Skeletal muscle tissue (tissue), 4 donors: ENCODE measurements around the gene CRY2. TPM values are rescaled to one million over a fixed set of nuclear protein-coding genes. Genes with fewer than 3 reads are reported as not detected.
"Not testable (repeated sequence)": the region's sequence is repeated elsewhere in the genome, so short reads cannot be mapped to it uniquely, and the experiment has no call there.

Experiments used
- H3K27ac ChIP-seq: one replicate; pipeline ENCODE4 v1.7.0; 2013; ENCODE audit warnings: mild to moderate bottlenecking, low read depth, low read length, inconsistent platforms
- H3K27me3 ChIP-seq, 3 donors: one replicate each; pipeline ENCODE4 v1.7.0; 2013; ENCODE audit warnings: low read length in 3 of 3; ENCODE audit not compliant: control insufficient read depth in 3 of 3, insufficient read depth in 3 of 3
- H3K36me3 ChIP-seq, 3 donors: one replicate each; pipeline ENCODE4 v1.7.0; 2013; ENCODE audit warnings: low read length in 3 of 3; ENCODE audit not compliant: control insufficient read depth in 3 of 3, insufficient read depth in 3 of 3
- H3K4me1 ChIP-seq, 3 donors: one replicate each; pipeline ENCODE4 v1.7.0; 2013; ENCODE audit warnings: low read length in 3 of 3, mild to moderate bottlenecking in 3 of 3; ENCODE audit not compliant: control insufficient read depth in 3 of 3, insufficient read depth in 3 of 3
- H3K4me3 ChIP-seq, 3 donors: one replicate each; pipeline ENCODE4 v1.7.0; 2013; ENCODE audit warnings: low read length in 3 of 3
- H3K9ac ChIP-seq, 3 donors: one replicate each; pipeline ENCODE4 v1.7.0; 2013; ENCODE audit warnings: low read length in 3 of 3, mild to moderate bottlenecking in 3 of 3, moderate library complexity in 2 of 3, low read depth in 1 of 3
- H3K9me3 ChIP-seq, 3 donors: one replicate each; pipeline ENCODE4 v1.7.0; 2013; ENCODE audit warnings: low read length in 3 of 3; ENCODE audit not compliant: control insufficient read depth in 3 of 3
- total RNA-seq: library from RNA; depleted of rRNA; stranded (reverse); fragments of >200 nt; gene quantifications from one replicate; pipeline ENCODE4 v1.2.3, GENCODE V29; 2014
- donor health status: Osteomylitis.

CRY2 gene
- total RNA-seq, 1 donor from 2014 or later, result 37.6 TPM

DNA sequence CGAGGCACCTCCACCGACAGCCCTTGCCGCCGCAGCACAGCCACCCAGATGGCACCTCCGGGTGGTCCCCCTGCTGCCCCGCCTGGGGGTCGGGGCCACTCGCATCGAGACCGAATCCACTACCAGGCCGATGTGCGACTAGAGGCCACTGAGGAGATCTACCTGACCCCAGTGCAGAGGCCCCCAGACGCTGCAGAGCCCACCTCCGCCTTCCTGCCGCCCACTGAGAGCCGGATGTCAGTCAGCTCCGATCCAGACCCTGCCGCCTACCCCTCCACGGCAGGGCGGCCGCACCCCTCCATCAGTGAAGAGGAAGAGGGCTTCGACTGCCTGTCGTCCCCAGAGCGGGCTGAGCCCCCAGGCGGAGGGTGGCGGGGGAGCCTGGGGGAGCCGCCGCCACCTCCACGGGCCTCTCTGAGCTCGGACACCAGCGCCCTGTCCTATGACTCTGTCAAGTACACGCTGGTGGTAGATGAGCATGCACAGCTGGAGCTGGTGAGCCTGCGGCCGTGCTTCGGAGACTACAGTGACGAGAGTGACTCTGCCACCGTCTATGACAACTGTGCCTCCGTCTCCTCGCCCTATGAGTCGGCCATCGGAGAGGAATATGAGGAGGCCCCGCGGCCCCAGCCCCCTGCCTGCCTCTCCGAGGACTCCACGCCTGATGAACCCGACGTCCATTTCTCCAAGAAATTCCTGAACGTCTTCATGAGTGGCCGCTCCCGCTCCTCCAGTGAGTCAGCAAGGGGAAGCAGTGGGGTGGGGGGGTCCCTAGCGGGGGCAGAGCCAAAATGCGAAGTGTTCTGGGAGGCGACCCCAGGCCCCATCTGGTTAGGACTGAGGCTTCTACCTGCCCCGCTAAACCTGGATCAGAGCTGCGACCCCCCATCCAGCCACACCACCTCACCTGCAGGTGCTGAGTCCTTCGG is 55.4 kb downstream of the CRY2 start:
- Histone ChIP-seq H3K4me3 (no peak overlapping the region), H3K36me3 (no peaks in the 10 kb centered on the region), H3K27me3 (peaks cover 14 to 20% (median 18%) of the 10 kb centered on the region in 3 donors), H3K9me3 (no peaks in the 10 kb centered on the region), H3K4me1 (peaks cover 16 to 20% (median 17%) of the 10 kb centered on the region in 3 donors), H3K9ac (no peak overlapping the region), H3K27ac (no peak overlapping the region)

DNA sequence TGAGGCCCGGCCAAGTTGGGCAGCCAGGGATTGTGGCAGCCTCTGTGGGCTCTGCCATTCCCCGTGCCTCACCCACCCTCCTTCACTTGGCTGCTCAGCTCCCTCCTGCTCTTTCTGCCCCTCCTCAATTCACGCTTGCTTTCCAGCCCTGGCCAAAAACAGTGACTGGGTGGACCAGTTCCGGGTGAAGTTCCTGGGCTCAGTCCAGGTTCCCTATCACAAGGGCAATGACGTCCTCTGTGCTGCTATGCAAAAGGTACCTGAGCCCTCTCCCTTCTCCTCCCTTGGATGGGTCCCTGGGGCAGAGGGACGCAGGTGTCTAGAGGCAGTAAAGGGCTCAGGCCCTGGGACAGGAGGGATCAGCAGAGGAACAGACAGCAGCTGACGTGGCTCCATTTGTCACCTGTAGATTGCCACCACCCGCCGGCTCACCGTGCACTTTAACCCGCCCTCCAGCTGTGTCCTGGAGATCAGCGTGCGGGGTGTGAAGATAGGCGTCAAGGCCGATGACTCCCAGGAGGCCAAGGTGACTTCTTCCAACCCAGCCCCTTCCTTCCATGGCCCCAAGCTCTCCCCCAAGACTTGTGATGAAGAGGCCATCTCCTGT is 57.1 kb downstream of the CRY2 start:
- Histone ChIP-seq H3K9me3 (no peaks in the 10 kb centered on the region), H3K36me3 (peaks cover 0 to 5% (median 2%) of the 10 kb centered on the region in 3 donors), H3K4me1 (peaks cover 11 to 17% (median 12%) of the 10 kb centered on the region in 3 donors), H3K4me3 (no peak overlapping the region), H3K27ac (no peak overlapping the region), H3K9ac (no peak overlapping the region), H3K27me3 (peaks cover 0 to 5% (median 2%) of the 10 kb centered on the region in 3 donors)

DNA sequence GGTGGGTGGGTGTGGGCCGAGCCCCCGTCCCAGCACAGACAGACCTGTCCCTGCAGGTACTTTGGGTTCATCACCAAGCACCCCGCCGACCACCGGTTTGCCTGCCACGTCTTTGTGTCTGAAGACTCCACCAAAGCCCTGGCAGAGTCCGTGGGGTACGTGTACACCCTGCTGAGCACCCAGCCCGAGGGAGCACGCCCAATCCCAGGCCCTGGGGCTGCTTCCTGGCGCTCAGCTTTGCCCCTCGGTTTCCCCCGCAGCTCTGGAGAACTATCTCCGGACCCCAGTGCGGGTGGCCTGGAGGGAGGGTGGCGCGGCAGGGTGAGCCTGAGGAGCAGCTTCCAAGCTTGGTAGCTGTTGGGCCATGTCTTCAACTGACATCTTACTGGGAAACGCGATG is 57.8 kb downstream of the CRY2 start:
- Histone ChIP-seq H3K27me3 (peaks cover 0 to 4% (median 0%) of the 10 kb centered on the region in 3 donors), H3K36me3 (peaks cover 3 to 11% (median 5%) of the 10 kb centered on the region in 3 donors)

GRCh38 chr11:45905576-45905975 is 58.3 kb downstream of the CRY2 start:
- Histone ChIP-seq H3K36me3 (peaks cover 6 to 12% (median 8%) of the 10 kb centered on the region in 3 donors), H3K4me1 (peaks cover 7 to 11% (median 8%) of the 10 kb centered on the region in 3 donors)
- not testable (repeated sequence) for H3K4me3 ChIP-seq, H3K27me3 ChIP-seq, H3K9me3 ChIP-seq, H3K27ac ChIP-seq, H3K9ac ChIP-seq

More for the DNA sequence above, 57.8 kb downstream of the CRY2 start:
- no peak overlapping the region for H3K27ac ChIP-seq
- no peak overlapping the region for H3K9ac ChIP-seq
- no peak overlapping the region for H3K4me3 ChIP-seq
- no peaks in the 10 kb centered on the region for H3K9me3 ChIP-seq
- peaks cover 11 to 14% (median 11%) of the 10 kb centered on the region in 3 donors for H3K4me1 ChIP-seq

DNA sequence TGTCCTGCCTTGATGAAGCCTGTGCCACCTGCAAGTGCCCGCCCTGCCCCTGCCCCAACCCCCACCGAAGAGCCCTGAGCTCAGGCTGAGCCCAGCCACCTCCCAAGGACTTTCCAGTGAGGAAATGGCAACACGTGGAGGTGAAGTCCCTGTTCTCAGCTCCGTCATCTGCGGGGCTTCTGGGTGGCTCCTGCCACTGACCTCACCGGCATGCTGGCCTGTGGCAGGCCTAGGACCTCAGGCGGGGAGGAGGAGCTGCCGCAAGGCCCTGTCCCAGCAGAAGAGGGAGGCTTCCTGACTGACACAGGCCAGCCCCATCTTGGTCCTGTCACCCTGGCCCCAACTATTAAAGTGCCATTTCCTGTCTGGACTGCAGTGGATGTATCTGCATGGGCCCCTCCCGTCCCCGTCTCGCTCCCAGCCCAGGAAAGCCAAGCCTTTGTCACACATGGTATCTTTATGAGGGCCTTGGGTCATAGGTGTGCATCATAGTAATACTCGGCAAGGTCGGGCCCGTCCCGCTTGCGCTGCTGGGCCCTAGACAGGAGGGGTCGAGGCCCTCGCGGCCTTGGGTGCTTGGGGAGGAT is 58.9 kb downstream of the CRY2 start:
- H3K27ac ChIP-seq, result no peak overlapping the region
- H3K9ac ChIP-seq, result no peak overlapping the region
- peaks cover 11 to 18% (median 13%) of the 10 kb centered on the region in 3 donors for H3K36me3 ChIP-seq
- H3K9me3 ChIP-seq, result no peaks in the 10 kb centered on the region
- no peak overlapping the region for H3K4me3 ChIP-seq
- no peaks in the 10 kb centered on the region for H3K27me3 ChIP-seq
- peaks cover 1 to 5% (median 3%) of the 10 kb centered on the region in 3 donors for H3K4me1 ChIP-seq

DNA sequence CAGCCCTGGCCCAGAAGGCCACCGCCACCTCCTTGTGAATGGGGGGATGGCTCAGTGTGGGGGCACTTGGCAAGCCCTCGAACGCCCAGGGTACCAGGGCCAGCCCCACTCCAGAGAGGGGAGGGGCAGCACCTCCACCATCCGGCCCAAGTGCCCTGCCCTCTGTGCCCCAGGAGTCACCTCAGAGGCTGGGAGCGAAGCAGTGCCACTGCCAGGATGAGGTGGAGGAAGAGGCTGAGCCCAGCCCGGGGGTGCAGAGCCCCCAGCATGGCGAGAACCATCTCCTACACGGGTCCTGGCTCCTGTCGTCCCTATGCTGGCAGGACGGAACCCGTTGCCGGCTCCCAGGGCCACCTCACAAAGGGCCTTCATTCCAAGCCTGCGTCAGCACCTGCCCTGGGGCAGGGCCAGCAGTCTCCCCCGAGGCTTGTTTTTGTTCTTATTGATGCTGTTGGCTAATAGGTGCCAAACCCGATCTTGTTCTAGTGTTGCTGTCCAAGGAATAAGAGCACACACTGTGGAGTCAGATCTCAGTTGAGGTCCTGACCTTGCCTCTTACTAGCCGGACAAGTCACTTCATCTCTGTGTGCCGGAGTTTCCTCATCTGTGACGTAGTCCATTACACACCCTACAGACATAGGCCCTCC is 59.8 kb downstream of the CRY2 start, which contains the start of gene FREY1:
TSS of gene FREY1 (minus strand) at position 307 of the 647 bp plus-strand sequence. CDS start at position 281, 26 bp downstream.
- Histone ChIP-seq H3K36me3 (peaks cover 13 to 20% (median 17%) of the 10 kb centered on the region in 3 donors), H3K27me3 (no peaks in the 10 kb centered on the region), H3K9me3 (no peaks in the 10 kb centered on the region)

DNA sequence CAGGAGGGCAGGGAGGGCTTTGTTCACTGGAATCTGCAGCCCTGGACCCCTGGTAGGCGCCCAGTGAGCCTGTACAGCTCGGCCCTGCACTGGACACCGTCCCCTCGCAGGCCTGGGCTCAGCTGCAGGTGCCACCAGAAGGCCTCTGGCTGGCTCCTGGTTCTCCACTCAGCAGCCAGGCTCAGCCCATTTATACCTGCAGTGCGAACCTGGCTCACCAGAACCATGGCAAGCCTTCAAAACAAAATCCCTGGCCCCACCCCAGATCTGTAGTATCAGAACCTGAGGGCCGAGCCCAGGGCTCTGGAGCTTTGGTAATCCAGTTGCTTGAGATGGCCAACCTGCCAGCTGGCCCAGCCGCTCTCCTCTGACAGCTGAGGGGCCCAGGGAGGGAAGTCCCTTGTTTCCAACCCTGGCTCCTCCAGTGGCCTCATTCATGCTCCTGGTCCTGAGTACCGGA is 60.7 kb downstream of the CRY2 start:
- H3K9me3 ChIP-seq, result no peaks in the 10 kb centered on the region
- H3K36me3 ChIP-seq, result peaks cover 13 to 21% (median 19%) of the 10 kb centered on the region in 3 donors
- H3K9ac ChIP-seq, result no peak overlapping the region
- H3K4me1 ChIP-seq, result peaks cover 0 to 4% (median 3%) of the 10 kb centered on the region in 3 donors
- H3K27me3 ChIP-seq, result no peaks in the 10 kb centered on the region
- no peak overlapping the region for H3K4me3 ChIP-seq
- H3K27ac ChIP-seq, result no peak overlapping the region

More for the DNA sequence above, 59.8 kb downstream of the CRY2 start, which contains the start of gene FREY1:
- Histone ChIP-seq H3K9ac (no peak within 1 kb of the TSS), H3K4me1 (peaks cover 0 to 4% (median 3%) of the 10 kb centered on the region in 3 donors), H3K4me3 (no peak within 1 kb of the TSS), H3K27ac (no peak within 1 kb of the TSS)

DNA sequence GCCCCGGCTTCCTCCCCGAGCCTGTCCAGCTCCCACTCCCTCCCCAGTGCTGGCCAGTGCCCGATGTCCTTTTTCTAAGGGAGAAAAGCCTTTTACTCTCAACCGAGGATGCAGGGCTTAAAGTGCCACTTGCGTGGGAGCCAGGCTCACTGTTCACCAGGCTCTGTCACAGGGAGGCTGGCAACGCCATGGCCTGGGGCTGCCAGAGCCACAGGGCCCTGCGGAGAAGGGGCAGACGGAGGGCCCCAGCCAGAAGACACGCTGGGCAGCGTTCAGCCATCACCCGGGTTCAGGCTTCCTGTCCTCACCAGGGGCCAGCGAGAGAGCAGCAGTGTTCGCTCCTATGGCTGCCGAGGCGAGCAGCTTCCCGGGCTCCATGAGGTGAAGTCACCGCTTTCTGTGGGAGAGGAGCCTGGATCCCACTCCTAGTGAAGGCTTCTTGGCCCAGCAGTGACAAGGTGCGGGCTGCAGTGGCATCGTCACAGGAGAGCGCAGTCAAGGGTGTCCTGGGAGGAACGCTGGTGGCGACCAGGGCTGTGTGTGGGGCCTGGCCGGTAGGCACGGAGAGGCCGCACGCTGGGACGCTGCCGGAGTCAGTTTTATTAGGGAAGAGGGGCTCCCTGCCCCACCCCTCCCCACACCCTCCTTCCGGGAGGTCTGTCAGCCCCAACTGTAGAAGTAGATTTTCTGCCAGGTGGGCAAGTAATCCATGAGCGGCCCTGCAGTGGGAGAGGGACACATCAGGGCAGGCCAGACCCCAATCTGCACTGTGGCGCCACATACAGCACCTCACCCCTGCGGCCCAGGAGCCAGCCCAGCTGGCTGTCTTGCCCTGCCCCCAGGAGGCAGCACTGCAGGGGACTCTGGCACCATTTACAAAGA is 62.6 kb downstream of the CRY2 start:
- H3K36me3 ChIP-seq, result peaks cover 32 to 40% (median 37%) of the 10 kb centered on the region in 3 donors

More for the DNA sequence above, 62.6 kb downstream of the CRY2 start:
- H3K27ac ChIP-seq, result no peak overlapping the region
- no peaks in the 10 kb centered on the region for H3K27me3 ChIP-seq
- no peaks in the 10 kb centered on the region for H3K9me3 ChIP-seq
- H3K9ac ChIP-seq, result no peak overlapping the region
- H3K4me1 ChIP-seq, result peaks cover 0 to 4% (median 3%) of the 10 kb centered on the region in 3 donors
- no peak overlapping the region for H3K4me3 ChIP-seq
